ENCODE data around the gene PRPF18. TPM values are rescaled to one million over a fixed set of nuclear protein-coding genes. Genes with fewer than 3 reads are reported as not detected.

Gene PRPF18
- total RNA-seq, 1 donor from 2014 or later, result 23.7 TPM

- H3K9me3 ChIP-seq, result no peaks in the 10 kb centered on the region
- no peak for ATAC-seq
- intact Hi-C loops (cut with DNase I), result no loop called here
- DNase-seq, result no peak
- H3K4me3 ChIP-seq, result no peak overlapping the region
- no peaks in the 10 kb centered on the region for H3K27me3 ChIP-seq
- no peak for TF ChIP-seq CTCF (IDR thresholded peaks at IDR 0.05)
- H3K27ac ChIP-seq, result no peak overlapping the region
- H3K36me3 ChIP-seq, result peaks cover 74% of the 10 kb centered on the region
- H3K4me1 ChIP-seq, result no peaks in the 10 kb centered on the region
Measured at GRCh38 chr10:13617116-13617515, 30.4 kb downstream of the PRPF18 start.

GRCh38 chr10:13621931-13622330 is 35.2 kb downstream of the PRPF18 start:
- peaks cover 44% of the 10 kb centered on the region for H3K36me3 ChIP-seq
- no peaks in the 10 kb centered on the region for H3K4me1 ChIP-seq
- H3K27ac ChIP-seq, result no peak overlapping the region
- DNase-seq (no peak), ATAC-seq (no peak)
- no peak for TF ChIP-seq CTCF (IDR thresholded peaks at IDR 0.05)
- intact Hi-C loops (cut with DNase I), result no loop called here
- H3K27me3 ChIP-seq, result no peaks in the 10 kb centered on the region
- H3K4me3 ChIP-seq, result no peak overlapping the region
- no peaks in the 10 kb centered on the region for H3K9me3 ChIP-seq

- Histone ChIP-seq H3K9me3 (no peaks in the 10 kb centered on the region), H3K36me3 (peaks cover 32% of the 10 kb centered on the region), H3K27ac (no peak overlapping the region), H3K27me3 (no peaks in the 10 kb centered on the region), H3K4me1 (no peaks in the 10 kb centered on the region), H3K4me3 (no peak overlapping the region)
- ATAC-seq, result no peak
- no peak for DNase-seq
- TF ChIP-seq CTCF (IDR thresholded peaks at IDR 0.05), result no peak
- intact Hi-C loops (cut with DNase I), result no loop called here
Measured at GRCh38 chr10:13624630-13625029, 37.9 kb downstream of the PRPF18 start.

- Histone ChIP-seq H3K27me3 (no peaks in the 10 kb centered on the region), H3K9me3 (no peaks in the 10 kb centered on the region), H3K27ac (no peak overlapping the region), H3K36me3 (peaks cover 35% of the 10 kb centered on the region), H3K4me3 (no peak overlapping the region), H3K4me1 (no peaks in the 10 kb centered on the region)
- DNase-seq, result no peak
- no peak for TF ChIP-seq CTCF (IDR thresholded peaks at IDR 0.05)
- intact Hi-C loops (cut with DNase I), result no loop called here
- ATAC-seq, result no peak
Measured at GRCh38 chr10:13627459-13628310, 40.9 kb downstream of the PRPF18 start.

GRCh38 chr10:13628661-13629060 is 41.9 kb downstream of the PRPF18 start:
- H3K36me3 ChIP-seq, result peaks cover 34% of the 10 kb centered on the region
- H3K4me3 ChIP-seq, result no peak overlapping the region
- no peak for TF ChIP-seq CTCF (IDR thresholded peaks at IDR 0.05)
- no peak overlapping the region for H3K27ac ChIP-seq
- no peaks in the 10 kb centered on the region for H3K4me1 ChIP-seq
- intact Hi-C loops (cut with DNase I), result no loop called here
- DNase-seq (no peak), ATAC-seq (no peak)
- no peaks in the 10 kb centered on the region for H3K9me3 ChIP-seq
- no peaks in the 10 kb centered on the region for H3K27me3 ChIP-seq

Data from upper lobe of right lung (tissue), 1 donor.